ENCODE data around the gene CNPY2. TPM values are rescaled to one million over a fixed set of nuclear protein-coding genes. Genes with fewer than 3 reads are reported as not detected.

Gene CNPY2
- total and polyA plus RNA-seq, 2 of the 13 experiments (the other 11 are each of a cell fraction or from before 2014, with no cell fraction given) = 285 to 356 TPM

DNA sequence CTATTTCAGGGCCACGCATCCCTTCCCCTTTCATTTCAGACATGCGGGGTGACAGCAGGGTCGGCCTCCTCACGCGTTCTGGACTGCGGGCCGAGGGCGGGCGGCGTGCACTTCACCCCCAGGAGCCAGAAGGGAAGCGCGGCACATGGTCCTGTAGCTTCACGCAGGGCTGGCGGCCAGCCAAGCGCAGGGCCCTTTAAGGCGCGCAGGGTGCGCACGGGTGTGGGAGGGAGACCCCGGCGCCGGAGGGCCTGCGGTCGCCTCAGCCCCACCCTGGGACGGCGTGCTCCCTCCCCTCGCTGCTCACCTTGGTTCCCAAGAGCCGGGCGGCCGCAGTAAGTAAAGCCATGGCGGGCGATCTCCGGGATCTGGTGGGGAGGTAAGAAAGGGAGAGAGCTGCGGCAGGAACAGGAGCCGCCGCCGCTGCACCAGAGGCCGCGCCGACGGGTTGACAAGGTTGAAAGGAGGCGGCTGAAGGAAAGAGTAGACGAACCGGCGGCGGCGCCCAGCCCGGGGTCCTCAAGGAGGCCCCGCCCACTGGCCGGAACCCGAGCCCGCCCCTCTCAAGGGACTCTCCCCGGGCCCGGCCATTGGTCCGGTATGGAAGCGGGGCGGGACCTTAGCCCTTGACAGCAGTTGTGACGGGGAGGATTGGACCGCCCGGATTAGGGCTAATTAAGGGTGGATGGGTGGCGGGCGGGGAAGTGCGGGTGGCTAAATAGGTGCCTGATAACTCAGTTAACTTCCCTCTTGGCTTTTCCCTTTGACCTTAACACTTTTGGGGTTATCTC lies 15.7 kb downstream of the CNPY2 start, which contains the start of gene CS (continued):
- TF ChIP-seq EP300 (IDR thresholded peaks at IDR 0.05; ENCODE audit: low read depth in 2 of 2, low read length in 2 of 2) (0 out of 4 replicates have a peak, but pooled peaks of 1 of the 2 experiments have one; percentile 26), EP300 (CRISPR knock-in tag; IDR thresholded peaks at IDR 0.05; ENCODE audit: borderline replicate concordance) (no peak), ZNF792 (CRISPR knock-in tag; IDR thresholded peaks at IDR 0.05) (no peak), CREM (IDR thresholded peaks at IDR 0.05) (peak; percentile 60), CREM (CRISPR knock-in tag; IDR thresholded peaks at IDR 0.05) (no peak), SMARCC2 (IDR thresholded peaks at IDR 0.05) (no peak), ZNF704 (CRISPR knock-in tag; IDR thresholded peaks at IDR 0.05; ENCODE audit: borderline replicate concordance) (peak; percentile 88), TGIF2 (CRISPR knock-in tag; IDR thresholded peaks at IDR 0.05) (peak; percentile 78), TCF12 (IDR thresholded peaks at IDR 0.05) (no peak), TCF12 (CRISPR knock-in tag; IDR thresholded peaks at IDR 0.05) (peak; percentile 30; the same call in 1 of the 2 replicates), SIN3A (IDR thresholded peaks at IDR 0.05; ENCODE audit: borderline replicate concordance, low read depth, low read length) (no peak; the same call in 1 of the 2 replicates), HOXA9 (CRISPR knock-in tag; IDR thresholded peaks at IDR 0.05; ENCODE audit: borderline replicate concordance) (no peak), CERS6 (CRISPR knock-in tag; IDR thresholded peaks at IDR 0.05) (no peak), XRCC5 (optimal IDR thresholded peaks at IDR 0.05; ENCODE audit: low read length) (no peak), ZIK1 (CRISPR knock-in tag; IDR thresholded peaks at IDR 0.05; ENCODE audit: borderline replicate concordance, low read depth) (0 out of 2 replicates have a peak, but pooled peaks have one; percentile 11), ARNT (IDR thresholded peaks at IDR 0.05) (no peak), ZNF703 (CRISPR knock-in tag; IDR thresholded peaks at IDR 0.05; ENCODE audit: borderline replicate concordance) (no peak; the same call in 1 of the 2 replicates), ZNF451 (CRISPR knock-in tag; IDR thresholded peaks at IDR 0.05) (0 out of 2 replicates have a peak, but pooled peaks have one; percentile 12), SRSF4 (IDR thresholded peaks at IDR 0.05; ENCODE audit: low read depth, low read length, poor library complexity, severe bottlenecking) (no peak), ZSCAN25 (CRISPR knock-in tag; IDR thresholded peaks at IDR 0.05) (no peak), FOXK2 (IDR thresholded peaks at IDR 0.05) (no peak)
- TF ChIP-seq, protein P1, sequence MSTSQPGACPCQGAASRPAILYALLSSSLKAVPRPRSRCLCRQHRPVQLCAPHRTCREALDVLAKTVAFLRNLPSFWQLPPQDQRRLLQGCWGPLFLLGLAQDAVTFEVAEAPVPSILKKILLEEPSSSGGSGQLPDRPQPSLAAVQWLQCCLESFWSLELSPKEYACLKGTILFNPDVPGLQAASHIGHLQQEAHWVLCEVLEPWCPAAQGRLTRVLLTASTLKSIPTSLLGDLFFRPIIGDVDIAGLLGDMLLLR (CRISPR knock-in tag; IDR thresholded peaks at IDR 0.05) = peak; percentile 80
- TF ChIP-seq, protein P2, sequence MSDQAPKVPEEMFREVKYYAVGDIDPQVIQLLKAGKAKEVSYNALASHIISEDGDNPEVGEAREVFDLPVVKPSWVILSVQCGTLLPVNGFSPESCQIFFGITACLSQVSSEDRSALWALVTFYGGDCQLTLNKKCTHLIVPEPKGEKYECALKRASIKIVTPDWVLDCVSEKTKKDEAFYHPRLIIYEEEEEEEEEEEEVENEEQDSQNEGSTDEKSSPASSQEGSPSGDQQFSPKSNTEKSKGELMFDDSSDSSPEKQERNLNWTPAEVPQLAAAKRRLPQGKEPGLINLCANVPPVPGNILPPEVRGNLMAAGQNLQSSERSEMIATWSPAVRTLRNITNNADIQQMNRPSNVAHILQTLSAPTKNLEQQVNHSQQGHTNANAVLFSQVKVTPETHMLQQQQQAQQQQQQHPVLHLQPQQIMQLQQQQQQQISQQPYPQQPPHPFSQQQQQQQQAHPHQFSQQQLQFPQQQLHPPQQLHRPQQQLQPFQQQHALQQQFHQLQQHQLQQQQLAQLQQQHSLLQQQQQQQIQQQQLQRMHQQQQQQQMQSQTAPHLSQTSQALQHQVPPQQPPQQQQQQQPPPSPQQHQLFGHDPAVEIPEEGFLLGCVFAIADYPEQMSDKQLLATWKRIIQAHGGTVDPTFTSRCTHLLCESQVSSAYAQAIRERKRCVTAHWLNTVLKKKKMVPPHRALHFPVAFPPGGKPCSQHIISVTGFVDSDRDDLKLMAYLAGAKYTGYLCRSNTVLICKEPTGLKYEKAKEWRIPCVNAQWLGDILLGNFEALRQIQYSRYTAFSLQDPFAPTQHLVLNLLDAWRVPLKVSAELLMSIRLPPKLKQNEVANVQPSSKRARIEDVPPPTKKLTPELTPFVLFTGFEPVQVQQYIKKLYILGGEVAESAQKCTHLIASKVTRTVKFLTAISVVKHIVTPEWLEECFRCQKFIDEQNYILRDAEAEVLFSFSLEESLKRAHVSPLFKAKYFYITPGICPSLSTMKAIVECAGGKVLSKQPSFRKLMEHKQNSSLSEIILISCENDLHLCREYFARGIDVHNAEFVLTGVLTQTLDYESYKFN (CRISPR knock-in tag; conservative IDR thresholded peaks at IDR 0.05) = peak; percentile 51

All from HepG2 (cell line).